ENCODE results near the gene PDCD1LG2. TPM values are rescaled to one million over a fixed set of nuclear protein-coding genes. Genes with fewer than 3 reads are reported as not detected.

Gene PDCD1LG2
- total and polyA plus RNA-seq, 2 of the 8 experiments (the other 6 are each of a cell fraction or from before 2014, with no cell fraction given), result not detected

GRCh38 chr9:5518937-5519319, 8.6 kb downstream of the PDCD1LG2 start (continued):
- TF ChIP-seq BRCA1 (IDR thresholded peaks at IDR 0.05; ENCODE audit: low read depth, low read length) (no peak), EGR1 (IDR thresholded peaks at IDR 0.05; ENCODE audit: borderline replicate concordance, low read depth, low read length) (no peak), JUND (IDR thresholded peaks at IDR 0.05; ENCODE audit: low read length) (no peak), KDM5A (IDR thresholded peaks at IDR 0.05; ENCODE audit: low read length) (no peak), SAP30 (IDR thresholded peaks at IDR 0.05; ENCODE audit: insufficient read depth, insufficient replicate concordance, low read length) (no peak), HDAC2 (IDR thresholded peaks at IDR 0.05; ENCODE audit: borderline replicate concordance in 1 of 2, low read depth in 2 of 2, low read length in 2 of 2) (no peak), TAF1 (IDR thresholded peaks at IDR 0.05; ENCODE audit: low read depth, low read length) (no peak), POLR2AphosphoS5 (IDR thresholded peaks at IDR 0.05; ENCODE audit: low read depth, low read length) (no peak), POU5F1 (IDR thresholded peaks at IDR 0.05; ENCODE audit: low read depth, low read length) (no peak), RNF2 (IDR thresholded peaks at IDR 0.05; ENCODE audit: borderline replicate concordance, low read depth, low read length, missing control alignments, poor library complexity, severe bottlenecking) (no peak), EP300 (IDR thresholded peaks at IDR 0.05; ENCODE audit: borderline replicate concordance in 1 of 2, low read depth in 2 of 2, low read length in 2 of 2) (no peak)
